Osteoblast (primary cell): ENCODE results near the gene FAM13A. TPM values are rescaled to one million over a fixed set of nuclear protein-coding genes. Genes with fewer than 3 reads are reported as not detected.

Source experiments
- DNase-seq: peaks from one replicate; pipeline ENCODE4 v3.0.0; 2011; ENCODE audit warnings: low spot score, mixed read lengths; ENCODE audit not compliant: insufficient read length; ENCODE audit errors: missing footprints
- H2AFZ ChIP-seq: 2 replicates; pipeline ENCODE4 v1.6.0; 2011; ENCODE audit warnings: mild to moderate bottlenecking, low read length
- H3K27ac ChIP-seq: 2 replicates; pipeline ENCODE4 v1.5.1; 2011; ENCODE audit warnings: mild to moderate bottlenecking, low read depth, low read length, moderate library complexity
- H3K27me3 ChIP-seq: 2 replicates; pipeline ENCODE4 v1.6.0; 2012; ENCODE audit warnings: mild to moderate bottlenecking, control low read depth, inconsistent platforms, low read length, moderate library complexity; ENCODE audit not compliant: insufficient read depth
- H3K36me3 ChIP-seq: 2 replicates; pipeline ENCODE4 v1.5.1; 2011; ENCODE audit warnings: mild to moderate bottlenecking, low read length, control low read depth, moderate library complexity; ENCODE audit not compliant: insufficient read depth
- H3K4me1 ChIP-seq: 2 replicates; pipeline ENCODE4 v1.5.1; 2011; ENCODE audit warnings: mild to moderate bottlenecking, low read length, control low read depth, moderate library complexity; ENCODE audit not compliant: insufficient read depth
- H3K4me2 ChIP-seq: 2 replicates; pipeline ENCODE4 v1.6.0; 2011; ENCODE audit warnings: mild to moderate bottlenecking, low read length; ENCODE audit not compliant: insufficient read depth
- H3K4me3 ChIP-seq: fragments of 200-600 bp; sonication (generic); 3 replicates; pipeline ENCODE4 v1.5.1; 2012; ENCODE audit warnings: mild to moderate bottlenecking, low read length, inconsistent platforms; ENCODE audit not compliant: insufficient read depth
- H3K79me2 ChIP-seq: 2 replicates; pipeline ENCODE4 v1.6.0; 2012; ENCODE audit warnings: mild to moderate bottlenecking, low read length, control low read depth, inconsistent platforms; ENCODE audit not compliant: insufficient read depth
- H3K9me3 ChIP-seq: 2 replicates; pipeline ENCODE4 v1.5.1; 2011; ENCODE audit warnings: low read depth, low read length, control low read depth
- H4K20me1 ChIP-seq: 2 replicates; pipeline ENCODE4 v1.6.0; 2012; ENCODE audit warnings: mild to moderate bottlenecking, low read length, control low read depth; ENCODE audit not compliant: insufficient read depth
- CTCF ChIP-seq: IDR thresholded peaks from 2 replicates; pipeline ENCODE4 v1.5.1; 2011; ENCODE audit warnings: mild to moderate bottlenecking, low read depth, low read length, moderate library complexity; ENCODE audit errors: extremely low read depth
- total RNA-seq: library from RNA; depleted of rRNA; stranded (reverse); fragments of >200 nt; gene quantifications from 2 replicates; pipeline ENCODE4 v1.2.3, GENCODE V29; 2012

Gene FAM13A
- total RNA-seq, 1 donor: 18.8 TPM

GRCh38 chr4:88792821-88793220 is 264.2 kb downstream of the FAM13A start:
- Histone ChIP-seq H3K36me3 (peaks cover 4% of the 10 kb centered on the region), H3K27ac (peak overlapping the region; percentile 70), H3K27me3 (no peaks in the 10 kb centered on the region), H2AFZ (no peak overlapping the region), H3K9me3 (no peaks in the 10 kb centered on the region), H3K4me3 (no peak overlapping the region), H4K20me1 (no peaks in the 10 kb centered on the region), H3K79me2 (no peaks in the 10 kb centered on the region), H3K4me1 (peaks cover 24% of the 10 kb centered on the region), H3K4me2 (no peak overlapping the region)
- TF ChIP-seq CTCF: no peak
- no peak for DNase-seq

- no peaks in the 10 kb centered on the region for H3K27me3 ChIP-seq
- H3K4me1 ChIP-seq: peaks cover 24% of the 10 kb centered on the region
- H4K20me1 ChIP-seq: no peaks in the 10 kb centered on the region
- peak overlapping the region; percentile 70 for H3K27ac ChIP-seq
- H3K36me3 ChIP-seq: peaks cover 4% of the 10 kb centered on the region
- no peak for TF ChIP-seq CTCF
- H3K4me3 ChIP-seq: no peak overlapping the region
- no peaks in the 10 kb centered on the region for H3K79me2 ChIP-seq
- no peaks in the 10 kb centered on the region for H3K9me3 ChIP-seq
- peak overlapping the region; percentile 20 for H3K4me2 ChIP-seq
- peak; percentile 53 for DNase-seq
- H2AFZ ChIP-seq: no peak overlapping the region
Measured at GRCh38 chr4:88792268-88792781, 264.7 kb downstream of the FAM13A start.

DNA sequence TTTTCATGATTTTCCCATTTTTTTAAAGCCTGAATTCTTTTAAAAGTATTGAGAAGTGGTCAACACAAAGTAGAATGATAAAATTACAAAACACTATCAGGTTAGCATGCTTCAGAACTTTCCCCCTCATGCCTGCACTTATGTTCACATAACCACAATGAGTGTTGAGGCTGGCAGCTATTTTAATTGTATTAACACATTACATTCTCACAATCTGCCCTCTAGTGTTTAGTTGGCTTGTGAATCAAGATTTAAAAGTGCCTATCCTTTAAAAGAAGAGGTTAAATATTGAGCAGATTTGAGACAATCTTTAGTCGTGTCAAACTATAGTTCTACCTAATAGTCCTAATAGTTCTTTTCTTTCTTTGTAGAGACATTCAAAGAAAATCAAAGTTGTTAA is 265.7 kb downstream of the FAM13A start:
- H3K4me1 ChIP-seq: peaks cover 24% of the 10 kb centered on the region
- no peak overlapping the region for H2AFZ ChIP-seq
- H3K9me3 ChIP-seq: no peaks in the 10 kb centered on the region
- peak overlapping the region; percentile 70 for H3K27ac ChIP-seq
- H3K4me2 ChIP-seq: no peak overlapping the region
- no peaks in the 10 kb centered on the region for H4K20me1 ChIP-seq
- TF ChIP-seq CTCF: peak; percentile 38
- H3K27me3 ChIP-seq: no peaks in the 10 kb centered on the region
- no peak overlapping the region for H3K4me3 ChIP-seq
- peaks cover 4% of the 10 kb centered on the region for H3K36me3 ChIP-seq
- no peak for DNase-seq
- no peaks in the 10 kb centered on the region for H3K79me2 ChIP-seq

DNA sequence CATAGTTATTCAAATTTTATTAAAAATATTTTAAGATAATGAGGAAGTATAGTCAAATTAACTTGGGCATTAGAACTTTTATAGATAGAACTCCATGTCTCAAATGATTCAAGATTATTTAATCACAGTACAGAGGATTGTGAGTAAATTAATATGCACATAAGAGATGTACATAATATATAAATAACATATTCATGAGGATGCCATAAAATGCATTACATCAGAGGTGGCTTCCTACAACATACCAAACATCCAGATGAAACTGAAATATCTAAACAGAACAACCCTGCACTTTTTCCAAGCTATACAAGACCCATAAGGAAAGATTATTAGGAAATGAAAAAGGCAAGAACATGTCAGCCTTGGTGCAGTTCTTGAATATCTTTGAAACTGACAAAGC is 268.1 kb downstream of the FAM13A start:
- Histone ChIP-seq H3K79me2 (no peaks in the 10 kb centered on the region), H3K36me3 (peaks cover 4% of the 10 kb centered on the region), H3K4me2 (no peak overlapping the region), H2AFZ (no peak overlapping the region), H3K27me3 (no peaks in the 10 kb centered on the region), H4K20me1 (no peaks in the 10 kb centered on the region), H3K27ac (no peak overlapping the region), H3K4me1 (peaks cover 24% of the 10 kb centered on the region), H3K4me3 (no peak overlapping the region), H3K9me3 (no peaks in the 10 kb centered on the region)
- no peak for TF ChIP-seq CTCF
- no peak for DNase-seq
